C4-2B (cell line): ENCODE results near the gene SIPA1L2.

ENCODE experiments used
- CTCF ChIP-seq: fragments of 450-650 bp; conservative IDR thresholded peaks from 2 replicates; pipeline ENCODE4 v1.5.1; 2017; ENCODE audit warnings: mild to moderate bottlenecking
- ZFX ChIP-seq: fragments of 450-650 bp; IDR thresholded peaks from 2 replicates; pipeline ENCODE4 v1.6.1; 2017

GRCh38 chr1:232658386-232658785 lies 28.5 kb upstream of the SIPA1L2 start:
- TF ChIP-seq CTCF (no peak), ZFX (no peak)
